SU-DHL-6 (cell line): ENCODE results near the gene SULF2.

Experiments used
- H2AFZ ChIP-seq: fragments of 200-600 bp; sonication (generic); 2 replicates; pipeline ENCODE4 v1.6.1; 2014; ENCODE audit warnings: low read depth, mild to moderate bottlenecking, moderate library complexity, mixed read lengths, antibody characterized with exemption, low read length; ENCODE audit not compliant: severe bottlenecking
- H3F3A ChIP-seq: fragments of 200-600 bp; shearing (Covaris generic); 2 replicates; pipeline ENCODE4 v1.6.0; 2016; ENCODE audit warnings: antibody characterized with exemption, mild to moderate bottlenecking; ENCODE audit not compliant: insufficient read depth
- H3K27ac ChIP-seq: fragments of 200-600 bp; sonication (generic); 2 replicates; pipeline ENCODE4 v1.5.1; 2016; ENCODE audit warnings: low read depth, mild to moderate bottlenecking, low read length, moderate library complexity, mixed read lengths
- H3K27me3 ChIP-seq: fragments of 200-600 bp; sonication (generic), shearing (Covaris generic); 2 replicates; pipeline ENCODE4 v1.6.0; 2014; ENCODE audit warnings: mild to moderate bottlenecking, low read length
- H3K36me3 ChIP-seq: fragments of 200-600 bp; sonication (generic); 2 replicates; pipeline ENCODE4 v1.6.1; 2014; ENCODE audit warnings: mild to moderate bottlenecking, low read length, mixed read lengths
- H3K4me2 ChIP-seq: fragments of 300-600, 200-600 bp; shearing (Covaris generic), sonication (generic); 2 replicates; pipeline ENCODE4 v1.6.0; 2014; ENCODE audit warnings: low read length, low read depth, mild to moderate bottlenecking; ENCODE audit not compliant: poor library complexity, severe bottlenecking
- H3K4me3 ChIP-seq: fragments of 200-600 bp; sonication (generic); 2 replicates; pipeline ENCODE4 v1.5.1; 2014; ENCODE audit warnings: antibody characterized with exemption, low read length, mild to moderate bottlenecking, mixed read lengths; ENCODE audit not compliant: insufficient read depth, poor library complexity, severe bottlenecking
- H3K79me2 ChIP-seq: fragments of 200-600 bp; sonication (generic); 2 replicates; pipeline ENCODE4 v1.6.1; 2014; ENCODE audit warnings: mild to moderate bottlenecking, low read length, moderate library complexity; ENCODE audit not compliant: insufficient read depth
- H3K9ac ChIP-seq: fragments of 200-600 bp; sonication (generic); 2 replicates; pipeline ENCODE4 v1.7.0; 2014; ENCODE audit warnings: mild to moderate bottlenecking, low read length
- H3K9me2 ChIP-seq: fragments of 200-600 bp; sonication (generic); replicated peaks from 2 replicates; pipeline ENCODE4 v1.6.1; 2014; ENCODE audit warnings: low read length; ENCODE audit not compliant: insufficient read depth
- H3K9me3 ChIP-seq: fragments of 200-600 bp; sonication (generic); 2 replicates; pipeline ENCODE4 v1.6.1; 2014; ENCODE audit warnings: low read length, mixed read lengths; ENCODE audit not compliant: insufficient read depth
- H4K20me1 ChIP-seq: fragments of 200-600 bp; sonication (generic); 2 replicates; pipeline ENCODE4 v1.6.1; 2014; ENCODE audit warnings: low read depth, mild to moderate bottlenecking, antibody characterized with exemption, low read length, moderate library complexity, mixed read lengths
- CTCF ChIP-seq: fragments of 200-600 bp; sonication (generic); IDR thresholded peaks from one replicate; pipeline ENCODE4 v1.5.1; 2017; ENCODE audit warnings: antibody characterized with exemption, mild to moderate bottlenecking, low read length, moderate library complexity; ENCODE audit not compliant: insufficient read depth, poor library complexity, severe bottlenecking
- EZH2phosphoT487 ChIP-seq: fragments of 200-600 bp; sonication (generic), shearing (Covaris generic); conservative IDR thresholded peaks from 2 replicates; pipeline ENCODE4 v1.6.1; 2018; ENCODE audit warnings: mild to moderate bottlenecking, antibody characterized with exemption, low read length, moderate library complexity, mixed read lengths

SULF2 gene

GRCh38 chr20:47821481-47822100, 36.3 kb upstream of the SULF2 start:
- TF ChIP-seq EZH2phosphoT487: no peak
- TF ChIP-seq CTCF: no peak
- Histone ChIP-seq H4K20me1 (no peaks in the 10 kb centered on the region), H3K27ac (no peak overlapping the region), H3K4me2 (no peak overlapping the region), H3K9me2 (no peaks in the 10 kb centered on the region), H3K9ac (no peak overlapping the region), H3K79me2 (no peaks in the 10 kb centered on the region), H3K4me3 (no peak overlapping the region), H3K27me3 (no peaks in the 10 kb centered on the region), H3F3A (no peaks in the 10 kb centered on the region), H3K9me3 (no peaks in the 10 kb centered on the region), H3K36me3 (no peaks in the 10 kb centered on the region), H2AFZ (no peak overlapping the region)

- Histone ChIP-seq H2AFZ (no peak overlapping the region), H3K9ac (no peak overlapping the region)
Measured at GRCh38 chr20:47818996-47819609, 33.8 kb upstream of the SULF2 start.

GRCh38 chr20:47818466-47818865, 33.2 kb upstream of the SULF2 start:
- Histone ChIP-seq H3K27ac (no peak overlapping the region), H3K79me2 (no peaks in the 10 kb centered on the region), H4K20me1 (no peaks in the 10 kb centered on the region), H3K27me3 (no peaks in the 10 kb centered on the region), H2AFZ (no peak overlapping the region), H3F3A (no peaks in the 10 kb centered on the region), H3K9ac (no peak overlapping the region), H3K4me3 (no peak overlapping the region), H3K4me2 (no peak overlapping the region), H3K9me3 (no peaks in the 10 kb centered on the region), H3K9me2 (no peaks in the 10 kb centered on the region), H3K36me3 (no peaks in the 10 kb centered on the region)
- TF ChIP-seq EZH2phosphoT487 (no peak), CTCF (no peak)

More at GRCh38 chr20:47818996-47819609, 33.8 kb upstream of the SULF2 start:
- H3K9me2 ChIP-seq: no peaks in the 10 kb centered on the region
- H3K79me2 ChIP-seq: no peaks in the 10 kb centered on the region
- no peak for TF ChIP-seq EZH2phosphoT487
- TF ChIP-seq CTCF: no peak
- no peaks in the 10 kb centered on the region for H3K9me3 ChIP-seq
- no peak overlapping the region for H3K4me3 ChIP-seq
- no peak overlapping the region for H3K4me2 ChIP-seq
- no peak overlapping the region for H3K27ac ChIP-seq
- H3F3A ChIP-seq: no peaks in the 10 kb centered on the region
- no peaks in the 10 kb centered on the region for H3K36me3 ChIP-seq
- H4K20me1 ChIP-seq: no peaks in the 10 kb centered on the region
- H3K27me3 ChIP-seq: no peaks in the 10 kb centered on the region
